Measurements from ENCODE around the gene ATG4D. TPM values are rescaled to one million over a fixed set of nuclear protein-coding genes. Genes with fewer than 3 reads are reported as not detected.

The ATG4D gene
- total RNA-seq (2022; extraction: Qiagen RNA extraction; ENCODE audit: low read depth): 13.6 to 24.2 TPM (median 20.8 TPM) in 5 replicates

DNA sequence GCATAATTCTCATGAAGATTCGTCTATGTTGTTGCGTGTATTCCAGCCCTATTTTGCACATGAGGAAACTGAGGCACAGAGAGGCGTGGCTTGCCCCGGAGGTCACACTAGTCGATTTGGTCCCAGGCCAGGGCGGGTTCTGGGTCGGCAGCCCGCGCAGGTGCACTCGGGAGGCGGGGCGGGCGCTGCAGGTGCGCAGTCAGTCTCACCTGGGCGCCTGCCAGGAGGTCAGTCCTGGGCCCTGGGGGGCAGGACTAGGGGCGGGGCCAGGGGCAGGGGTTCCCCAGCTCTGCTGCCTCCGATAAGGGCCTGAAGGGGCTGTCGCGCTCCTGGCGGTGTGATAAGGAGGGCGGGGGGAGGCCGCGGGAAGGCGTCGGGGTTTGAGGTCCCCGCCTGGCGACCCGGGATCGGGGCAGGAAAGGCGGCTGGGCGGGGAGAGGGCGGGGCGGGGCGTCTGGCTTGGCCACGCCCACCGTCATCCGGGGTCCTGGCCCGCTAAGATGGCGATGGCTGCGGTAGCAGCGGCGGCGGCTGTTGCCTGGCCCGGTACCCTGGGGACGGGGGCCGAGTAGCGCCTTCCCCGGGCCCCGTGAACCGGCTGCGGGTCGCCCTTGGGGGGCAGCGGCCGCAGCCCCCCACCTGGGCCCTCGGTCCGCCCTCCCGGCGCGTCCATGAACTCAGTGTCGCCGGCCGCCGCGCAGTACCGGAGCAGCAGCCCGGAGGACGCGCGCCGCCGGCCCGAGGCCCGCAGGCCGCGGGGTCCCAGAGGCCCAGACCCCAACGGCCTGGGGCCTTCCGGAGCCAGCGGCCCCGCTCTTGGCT, at the start of gene ATG4D:
Gene ATG4D (plus strand): TSS at position 485 of the 822 bp plus-strand sequence. CDS start 187 bp downstream, at position 672.

GRCh38 chr19:10503002-10503789, 40.5 kb upstream of the ATG4D start, which contains the start of gene KEAP1:
Gene KEAP1 (minus strand): TSS chr19:10503356. CDS start chr19:10500033, 3,323 bp downstream.

GRCh38 chr19:10517361-10517759, 26.3 kb upstream of the ATG4D start, which contains the start of gene S1PR5:
Gene S1PR5 (minus strand): TSS chr19:10517447. CDS start chr19:10515011, 2,436 bp downstream.

DNA sequence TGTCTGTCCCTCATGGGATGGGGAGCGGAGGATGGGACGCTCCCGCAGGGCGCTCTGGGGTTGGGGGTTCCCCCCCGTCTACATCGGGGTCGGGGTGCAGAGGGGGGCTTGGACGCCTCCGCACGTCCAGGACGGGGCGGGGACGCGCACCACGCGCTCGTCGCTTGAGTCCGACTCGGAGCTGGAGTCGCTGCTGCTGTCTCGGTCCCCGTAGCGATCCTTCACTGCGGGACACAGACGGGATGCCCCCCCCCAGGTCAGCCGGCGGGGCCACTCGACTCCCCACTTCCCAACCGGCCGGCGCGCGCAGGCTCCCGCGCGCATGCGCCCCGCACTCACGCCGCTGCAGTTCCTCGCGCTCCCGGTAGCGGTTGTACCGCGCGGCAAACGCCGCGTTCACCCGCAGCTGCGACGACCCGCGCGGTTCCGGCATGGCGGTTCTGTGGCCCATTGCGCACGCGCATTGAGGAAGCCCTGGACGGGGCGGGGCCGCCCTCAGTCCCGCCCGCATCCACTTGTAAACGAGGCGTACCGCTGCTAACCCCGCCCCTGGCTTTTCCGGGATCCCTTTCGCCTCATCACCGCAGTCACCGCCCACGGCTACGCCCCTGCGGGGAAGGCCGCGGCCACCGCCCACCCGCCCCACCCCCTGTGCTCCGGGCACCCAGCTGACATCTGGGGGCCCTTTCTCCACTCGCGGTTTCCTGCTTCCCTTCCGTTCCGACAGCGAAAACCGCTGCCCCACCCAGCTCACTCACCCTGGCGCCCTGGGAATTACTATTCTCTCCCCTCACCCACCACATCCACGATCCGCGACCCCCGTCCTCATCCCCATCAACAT, 22.1 kb downstream of the ATG4D start, which contains the start of gene KRI1:
Gene KRI1 (minus strand): TSS at position 444 of the 841 bp plus-strand sequence. CDS start 11 bp downstream, at position 433.

DNA sequence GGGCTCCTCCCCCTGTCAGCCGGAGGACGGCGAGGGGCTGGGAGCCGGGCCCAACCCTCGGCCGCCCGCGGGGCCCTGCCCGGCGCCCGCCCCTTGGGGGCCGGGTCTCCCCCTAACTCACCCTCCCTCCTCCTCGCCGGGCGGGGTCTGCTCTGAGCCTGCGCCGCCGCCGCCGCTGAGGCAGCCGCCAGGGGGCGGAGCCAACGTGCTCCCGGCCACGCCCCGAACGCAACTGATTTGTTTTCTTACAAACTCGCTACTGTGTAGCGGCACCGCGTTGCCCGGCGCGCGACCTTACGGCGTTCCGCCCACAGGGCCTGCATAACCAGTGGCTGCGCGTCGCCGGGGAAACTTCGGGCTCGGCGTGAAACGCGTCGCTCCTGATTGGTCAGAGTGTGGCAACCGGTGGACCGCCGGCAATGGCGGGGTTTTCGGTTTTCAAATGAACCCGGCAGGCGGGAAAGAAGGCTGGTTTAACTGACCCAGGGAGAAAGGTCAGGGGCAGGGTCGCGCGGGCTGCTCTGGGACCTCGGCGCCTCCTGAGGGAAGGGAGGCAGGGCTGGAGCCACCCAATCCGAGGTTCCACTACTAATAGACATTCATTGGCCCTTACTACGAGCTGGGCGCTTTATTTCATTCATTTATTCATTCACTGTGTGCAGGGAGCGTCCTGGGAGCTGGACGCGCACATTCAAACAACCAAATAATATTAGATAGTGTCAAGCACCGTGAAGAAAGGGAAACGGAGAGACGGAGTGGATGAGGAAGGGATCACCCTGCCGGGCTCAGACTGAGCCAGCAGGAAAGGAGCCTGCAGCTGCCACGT, 25.3 kb downstream of the ATG4D start, which contains the start of gene CDKN2D:
Gene CDKN2D (minus strand): TSS at position 154 of the 826 bp plus-strand sequence. CDS start 326 bp downstream, outside the sequence.

GRCh38 chr19:10587022-10587838, 43.5 kb downstream of the ATG4D start, which contains the start of gene AP1M2:
Gene AP1M2 (minus strand): TSS chr19:10587312. CDS start chr19:10587231, 81 bp downstream.

Other genes with a start within 250 kb of the ATG4D start
- gene ZGLP1, start 234.1 kb upstream of the ATG4D start, total RNA-seq (2022; extraction: Qiagen RNA extraction; ENCODE audit: low read depth): 1.1 to 2.5 TPM (median 2.3 TPM) in 5 replicates
- 13.9 to 37.4 TPM (median 32.8 TPM) in 5 replicates for gene FDX2, start 227.9 kb upstream of the ATG4D start, total RNA-seq (2022; extraction: Qiagen RNA extraction; ENCODE audit: low read depth)
- 15.4 to 30.9 TPM (median 29.1 TPM) in 5 replicates for gene RAVER1, start 210.4 kb upstream of the ATG4D start, total RNA-seq (2022; extraction: Qiagen RNA extraction; ENCODE audit: low read depth)
- gene ICAM3, start 204.3 kb upstream of the ATG4D start, total RNA-seq (2022; extraction: Qiagen RNA extraction; ENCODE audit: low read depth): 6.3 to 9.9 TPM (median 8.0 TPM) in 5 replicates
- 25.9 to 50.4 TPM (median 45.7 TPM) in 5 replicates for gene TYK2, start 163.3 kb upstream of the ATG4D start, total RNA-seq (2022; extraction: Qiagen RNA extraction; ENCODE audit: low read depth)
- 152 to 223 TPM (median 191 TPM) in 5 replicates for gene CDC37, start 140.4 kb upstream of the ATG4D start, total RNA-seq (2022; extraction: Qiagen RNA extraction; ENCODE audit: low read depth)
- gene PDE4A, start 123.4 kb upstream of the ATG4D start, total RNA-seq (2022; extraction: Qiagen RNA extraction; ENCODE audit: low read depth): 2.9 to 5.3 TPM (median 4.7 TPM) in 5 replicates
- gene KEAP1, start 40.5 kb upstream of the ATG4D start, total RNA-seq (2022; extraction: Qiagen RNA extraction; ENCODE audit: low read depth): 46.2 to 74.0 TPM (median 59.3 TPM) in 5 replicates
- gene S1PR5, start 26.5 kb upstream of the ATG4D start, total RNA-seq (2022; extraction: Qiagen RNA extraction; ENCODE audit: low read depth): 1.3 to 2.7 TPM (median 2.2 TPM) in 5 replicates
- gene KRI1, start 22.1 kb downstream of the ATG4D start, total RNA-seq (2022; extraction: Qiagen RNA extraction; ENCODE audit: low read depth): 15.8 to 20.5 TPM (median 18.0 TPM) in 5 replicates
- 3.9 to 8.0 TPM (median 5.8 TPM) in 5 replicates for gene CDKN2D, start 25.1 kb downstream of the ATG4D start, total RNA-seq (2022; extraction: Qiagen RNA extraction; ENCODE audit: low read depth)
- gene AP1M2, start 43.4 kb downstream of the ATG4D start, total RNA-seq (2022; extraction: Qiagen RNA extraction; ENCODE audit: low read depth): 37.1 to 45.1 TPM (median 38.9 TPM) in 5 replicates
- gene SLC44A2, start 81.6 kb downstream of the ATG4D start, total RNA-seq (2022; extraction: Qiagen RNA extraction; ENCODE audit: low read depth): 6.8 to 7.7 TPM (median 7.2 TPM) in 5 replicates
- 137 to 175 TPM (median 172 TPM) in 5 replicates for gene ILF3, start 110.4 kb downstream of the ATG4D start, total RNA-seq (2022; extraction: Qiagen RNA extraction; ENCODE audit: low read depth)
- gene QTRT1, start 157.5 kb downstream of the ATG4D start, total RNA-seq (2022; extraction: Qiagen RNA extraction; ENCODE audit: low read depth): 22.5 to 37.4 TPM (median 33.9 TPM) in 5 replicates
- 38.9 to 61.4 TPM (median 57.9 TPM) in 5 replicates for gene DNM2, start 174.2 kb downstream of the ATG4D start, total RNA-seq (2022; extraction: Qiagen RNA extraction; ENCODE audit: low read depth)